HG03095 (cell line): ENCODE measurements around the gene KCNJ4.
"Not testable (repeated sequence)": the region's sequence is repeated elsewhere in the genome, so short reads cannot be mapped to it uniquely, and the experiment has no call there.

Source experiments
- ATAC-seq: cut with Tn5 transposase; IDR thresholded peaks from one replicate; pipeline ENCODE4 v1.9.1; 2021; ENCODE audit warnings: moderate library complexity; ENCODE audit not compliant: unreplicated experiment

The KCNJ4 gene

DNA sequence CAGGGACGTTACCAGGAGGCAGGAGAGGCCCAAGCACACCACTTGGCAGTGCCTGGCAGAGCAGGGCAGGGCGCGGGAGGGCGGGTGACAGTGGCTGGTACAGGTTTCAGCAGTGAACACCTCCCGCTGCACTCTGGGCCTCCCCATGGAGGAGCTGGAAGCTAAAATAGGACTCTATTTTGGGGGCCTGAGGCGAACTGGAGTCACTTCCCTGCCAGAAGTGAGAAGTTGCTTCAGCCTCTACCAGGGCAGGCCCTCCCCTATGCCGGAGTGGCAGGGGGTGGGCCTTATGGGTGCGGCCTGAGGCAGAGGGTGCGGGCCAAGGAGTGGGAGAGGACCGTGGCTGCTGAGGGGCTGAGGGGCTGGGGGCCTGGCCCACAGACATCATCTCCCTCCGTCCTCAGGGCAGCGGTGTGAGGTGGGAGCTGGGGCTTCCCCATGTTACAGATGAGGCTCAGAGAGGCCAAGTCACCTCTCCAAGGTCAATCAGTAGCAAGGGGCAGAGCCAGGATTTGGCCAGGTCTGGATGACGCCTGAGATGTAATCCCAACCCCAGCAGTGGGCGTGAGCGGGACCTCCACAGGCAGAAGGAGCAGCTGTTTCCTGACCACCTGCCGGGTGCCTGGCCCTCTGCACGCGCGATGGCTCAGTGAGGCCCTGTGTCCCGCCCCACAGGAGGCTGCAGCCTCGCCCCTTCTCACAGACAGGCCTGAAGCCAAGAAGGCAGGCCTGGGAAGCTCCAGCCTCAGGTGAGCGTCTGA is 39.3 kb downstream of the KCNJ4 start:
- no peak for ATAC-seq

DNA sequence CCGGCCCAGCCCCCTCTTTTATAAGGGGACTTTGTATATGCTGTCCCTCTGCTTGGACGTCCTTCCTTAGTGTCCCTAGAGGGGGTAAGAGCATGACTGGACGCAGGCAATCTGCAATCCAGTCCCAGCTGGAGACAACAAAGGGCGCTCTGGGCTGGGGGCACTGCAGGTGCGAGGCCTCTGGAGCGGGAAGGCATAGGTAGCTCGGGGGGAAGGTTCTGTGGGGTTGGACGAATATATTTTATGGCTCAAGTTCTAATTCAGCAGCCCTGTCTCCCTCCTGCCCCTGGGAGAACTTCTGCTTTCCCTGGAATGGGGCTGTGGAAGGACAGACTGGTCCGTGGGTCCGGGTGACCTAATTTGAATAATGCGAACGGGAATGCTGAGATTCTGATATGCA is 40.0 kb downstream of the KCNJ4 start:
- no peak for ATAC-seq

- ATAC-seq, result no peak
Observed at GRCh38 chr22:38414009-38414395, 41.0 kb downstream of the KCNJ4 start.

DNA sequence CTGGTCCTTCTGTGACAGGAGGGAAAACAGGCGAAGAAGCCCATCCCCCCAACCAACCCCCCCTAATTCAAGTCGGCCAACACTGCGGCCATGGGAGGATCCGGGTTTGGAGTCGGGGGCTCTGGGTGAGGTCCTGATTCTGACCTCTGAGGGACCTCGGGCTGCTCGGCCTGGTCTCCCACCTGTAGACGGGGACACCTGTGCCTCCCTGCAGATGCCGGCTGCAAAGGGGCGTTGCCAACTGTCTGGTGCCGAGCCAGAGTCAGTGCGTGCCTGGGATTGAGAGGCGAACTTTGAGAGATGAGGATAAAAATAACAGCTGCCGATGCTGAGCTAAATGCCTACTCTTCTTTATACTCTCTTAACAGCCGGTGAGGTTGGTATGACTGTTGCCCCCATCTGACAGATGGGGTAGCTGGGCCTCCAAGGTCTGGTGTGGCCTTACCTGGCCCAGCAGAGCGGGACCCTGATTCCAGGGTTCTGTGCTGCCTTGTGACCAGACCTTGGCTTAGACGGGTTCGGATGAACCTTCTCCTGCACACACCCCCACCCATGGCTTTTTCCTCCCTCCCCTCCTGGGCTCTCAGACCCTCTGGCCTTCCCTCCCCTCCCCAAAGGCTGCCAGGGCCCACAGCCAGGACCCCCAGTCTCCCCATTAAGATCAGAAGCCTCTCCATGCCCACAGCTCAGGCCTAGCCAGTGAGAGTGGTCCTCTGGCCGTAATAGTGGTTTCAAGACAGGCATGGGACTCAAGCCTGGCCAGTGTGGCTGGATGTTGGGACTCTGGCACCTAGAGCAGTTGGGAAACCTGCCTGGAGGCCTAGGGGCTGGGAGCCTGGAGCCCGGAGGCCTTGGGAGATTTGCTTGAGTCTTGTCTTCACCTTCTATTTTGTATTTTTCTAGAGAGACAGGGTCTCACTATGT is 41.7 kb downstream of the KCNJ4 start:
- no peak for ATAC-seq

GRCh38 chr22:38412435-38413084 is 42.4 kb downstream of the KCNJ4 start:
- no peak for ATAC-seq

DNA sequence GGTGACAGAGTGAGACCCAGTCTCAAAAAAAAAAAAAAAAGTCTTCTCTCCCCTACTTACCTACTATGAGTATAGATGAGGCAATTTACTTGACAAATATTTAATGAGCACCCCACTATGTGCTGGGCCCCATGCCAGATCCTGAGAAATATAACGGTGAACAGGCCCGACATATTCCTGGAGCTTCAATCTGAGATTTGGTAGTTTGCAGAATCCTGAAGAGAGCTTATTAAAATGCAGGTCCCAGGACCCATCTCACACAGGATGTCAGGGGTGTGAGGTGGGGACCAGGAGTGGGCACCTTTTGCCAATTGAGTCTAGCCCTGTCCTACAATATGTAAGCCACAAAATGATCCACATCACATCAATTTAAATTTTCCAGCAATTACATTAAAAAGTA is 44.0 kb downstream of the KCNJ4 start:
- no peak for ATAC-seq

- not testable (repeated sequence) for ATAC-seq
Observed at GRCh38 chr22:38409916-38410315, 45.1 kb downstream of the KCNJ4 start.

DNA sequence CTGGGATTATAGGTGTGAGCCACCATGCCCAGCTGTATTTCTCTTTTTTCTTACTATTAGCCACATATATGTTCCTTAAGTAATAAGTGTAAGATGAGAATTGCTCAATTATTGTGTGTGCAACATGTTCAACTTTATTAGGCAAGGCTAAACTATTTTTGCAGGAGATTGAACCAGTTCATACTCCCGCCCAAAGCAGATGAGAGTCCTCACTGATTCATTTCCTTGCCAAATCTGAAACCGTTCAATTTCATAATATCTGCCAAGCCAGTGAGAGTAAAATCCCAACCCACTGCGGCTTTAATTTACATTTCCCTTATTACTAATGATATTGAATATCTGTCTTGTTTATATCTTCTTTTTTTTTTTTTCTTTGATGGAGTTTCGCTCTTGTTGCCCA is 48.4 kb downstream of the KCNJ4 start:
- no peak for ATAC-seq

DNA sequence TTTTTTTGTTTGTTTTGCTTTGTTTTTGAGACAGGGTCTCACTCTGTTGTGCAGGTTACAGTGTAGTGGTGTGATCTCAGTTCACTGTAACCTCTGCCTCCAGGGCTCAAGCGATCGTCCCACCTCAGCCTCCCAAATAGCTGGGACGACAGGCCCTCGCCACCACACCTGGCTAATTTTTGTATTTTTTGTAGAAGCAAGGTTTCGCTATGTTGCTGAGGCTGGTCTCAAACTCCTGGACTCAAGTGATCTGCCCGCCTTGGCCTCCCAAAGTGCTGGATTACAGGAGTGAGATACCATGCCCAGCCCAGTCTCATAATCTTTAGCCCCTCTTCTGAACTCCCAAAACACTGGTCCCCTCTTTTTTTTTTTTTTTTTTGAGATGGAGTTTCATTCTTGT is 50.6 kb downstream of the KCNJ4 start:
- no peak for ATAC-seq

GRCh38 chr22:38403812-38404211 is 51.2 kb downstream of the KCNJ4 start:
- ATAC-seq, result no peak

DNA sequence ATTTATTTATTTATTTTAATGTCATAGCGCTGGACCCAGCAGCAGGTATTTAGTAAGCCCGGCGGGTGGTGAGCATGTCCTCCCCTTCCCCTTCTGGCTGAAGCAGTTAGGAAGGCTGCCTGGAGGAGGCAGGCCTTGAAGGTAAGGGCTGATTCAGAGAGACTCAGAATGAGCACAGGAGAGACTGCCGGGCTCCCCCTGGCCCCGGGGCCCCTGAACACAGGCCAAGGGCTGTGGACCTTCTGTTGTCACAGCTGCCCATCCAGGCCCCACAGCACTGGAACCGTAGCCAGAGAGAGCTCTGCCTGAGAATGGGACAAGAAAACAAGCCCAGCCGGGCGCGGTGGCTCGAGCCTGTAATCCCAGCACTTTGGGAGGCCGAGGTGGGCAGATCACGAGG is 52.8 kb downstream of the KCNJ4 start:
- ATAC-seq, result no peak

DNA sequence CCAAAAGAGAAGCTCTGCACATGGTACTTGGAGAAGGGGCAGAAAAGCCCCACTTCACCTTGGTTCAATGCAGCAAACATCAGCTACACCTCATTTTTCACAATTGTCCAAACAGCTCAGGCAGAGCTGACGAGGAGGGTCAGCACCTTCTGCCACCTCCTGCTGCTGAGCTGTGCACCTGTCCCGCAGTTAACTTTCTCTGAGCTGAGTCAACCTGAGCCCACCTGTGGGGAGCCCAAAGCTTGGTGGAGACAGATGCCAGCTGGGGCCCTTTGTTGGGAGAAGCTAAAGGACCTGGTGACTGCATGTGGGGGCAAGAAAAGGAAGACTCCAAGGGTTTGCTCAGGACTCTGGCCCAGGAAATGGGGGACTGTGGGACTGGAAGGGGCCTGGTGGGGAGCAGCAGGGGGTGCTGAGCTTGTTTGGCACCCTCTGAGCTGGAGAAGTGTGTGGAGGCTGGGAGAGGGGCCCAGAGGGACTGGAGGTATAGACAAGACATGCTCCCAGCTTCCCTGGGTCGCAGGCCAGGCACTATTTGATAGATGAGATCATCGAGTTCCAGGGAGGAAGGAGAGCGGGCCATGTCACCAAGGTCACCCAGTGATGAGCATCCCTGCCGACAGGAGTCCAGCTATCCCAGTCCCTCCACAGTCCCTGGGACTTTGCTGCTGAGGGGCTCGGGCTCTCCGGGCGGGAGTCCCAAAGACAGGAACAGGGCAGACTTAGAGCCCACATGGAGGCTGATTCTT is 53.5 kb downstream of the KCNJ4 start:
- ATAC-seq, result no peak

GRCh38 chr22:38400256-38400655 is 54.7 kb downstream of the KCNJ4 start:
- not testable (repeated sequence) for ATAC-seq

- no peak for ATAC-seq
Observed at GRCh38 chr22:38398609-38399461, 56.2 kb downstream of the KCNJ4 start.

DNA sequence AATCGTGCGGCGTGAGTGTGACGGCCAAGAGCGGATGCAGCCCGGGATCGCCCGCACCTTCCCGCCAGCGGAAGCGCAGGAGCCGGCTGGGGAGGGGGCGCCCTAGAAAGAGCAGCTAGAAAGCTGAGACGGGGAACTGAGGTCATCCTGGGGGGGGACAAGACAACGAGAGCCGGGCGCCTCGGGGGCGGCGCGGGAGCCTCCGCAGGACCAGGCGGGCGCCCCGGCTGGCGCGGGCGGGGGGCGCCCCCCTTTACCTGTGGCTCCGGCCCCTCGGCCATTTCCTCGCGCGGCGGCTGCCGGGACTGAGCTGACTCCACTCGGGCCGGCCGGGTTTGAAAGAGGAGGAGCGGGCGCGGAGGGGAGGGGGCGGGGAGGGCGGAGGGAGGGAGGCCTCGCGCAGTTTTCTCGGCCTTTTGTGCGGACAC is 56.8 kb downstream of the KCNJ4 start:
- not testable (repeated sequence) for ATAC-seq

GRCh38 chr22:38397189-38398085 is 57.6 kb downstream of the KCNJ4 start:
- no peak for ATAC-seq

DNA sequence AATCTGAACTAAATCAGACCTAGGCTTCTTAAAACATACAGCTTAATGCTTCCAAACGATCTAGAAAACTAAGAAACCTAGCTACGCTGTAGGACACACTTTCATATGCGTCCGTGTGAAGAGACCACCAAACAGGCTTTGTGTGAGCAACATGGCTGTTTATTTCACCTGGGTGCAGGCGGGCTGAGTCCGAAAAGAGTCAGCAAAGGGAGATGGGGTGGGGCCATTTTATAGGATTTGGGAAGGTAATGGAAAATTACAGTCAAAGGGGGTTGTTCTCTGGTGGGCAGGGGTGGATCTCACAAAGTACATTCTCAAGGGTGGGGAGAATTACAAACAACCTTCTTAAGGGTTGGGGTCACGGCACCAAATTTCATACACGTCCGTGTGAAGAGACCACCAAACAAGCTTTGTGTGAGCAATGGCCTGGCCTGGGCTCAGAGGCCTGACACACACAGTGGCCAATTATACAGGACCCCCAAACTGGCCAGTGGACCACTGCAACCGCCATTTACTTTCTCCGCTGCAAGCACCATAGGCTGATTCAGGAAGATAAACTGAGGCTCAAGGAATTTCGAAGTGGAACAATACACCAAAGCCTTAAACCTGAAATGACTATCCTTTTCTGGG is 58.4 kb downstream of the KCNJ4 start:
- not testable (repeated sequence) for ATAC-seq

- ATAC-seq, result not testable (repeated sequence)
Observed at GRCh38 chr22:38395944-38396343, 59.1 kb downstream of the KCNJ4 start.
